ENCODE results near the gene PRRC2A.
"Not testable (repeated sequence)": the region's sequence is repeated elsewhere in the genome, so short reads cannot be mapped to it uniquely, and the experiment has no call there.

PRRC2A gene

GRCh38 chr6:31587791-31588777 is 32.4 kb upstream of the PRRC2A start:
- H3K36me3 ChIP-seq (replicated peaks; ENCODE audit: insufficient read depth, low read length) = no peaks in the 10 kb centered on the region
- H4K20me1 ChIP-seq (ENCODE audit: insufficient read depth, low read length) = no peaks in the 10 kb centered on the region
- no peak for DNase-seq
- no peaks in the 10 kb centered on the region for H3K9me2 ChIP-seq (replicated peaks; ENCODE audit: insufficient read depth, low read length)
- H3K27ac ChIP-seq (ENCODE audit: low read length) = no peak overlapping the region
- peaks cover 47% of the 10 kb centered on the region for H3K27me3 ChIP-seq (replicated peaks; ENCODE audit: insufficient read depth, low read length)
- no peak overlapping the region for H3K9ac ChIP-seq (ENCODE audit: low read length)
- H3K4me1 ChIP-seq (ENCODE audit: low read length) = no peaks in the 10 kb centered on the region
- TF ChIP-seq EZH2 (optimal IDR thresholded peaks at IDR 0.05; ENCODE audit: low read depth, low read length) (no peak), CTCF (IDR thresholded peaks at IDR 0.05; ENCODE audit: low read length) (no peak), EZH2phosphoT487 (IDR thresholded peaks at IDR 0.05; ENCODE audit: low read length) (no peak)
- peak overlapping the region; percentile 67; the same call in 1 of the 2 replicates for H3K4me2 ChIP-seq (ENCODE audit: low read depth, low read length)
- no peak overlapping the region for H3K4me3 ChIP-seq (ENCODE audit: low read length)
- no peak overlapping the region for H2AFZ ChIP-seq (ENCODE audit: low read length)
- H3F3A ChIP-seq (ENCODE audit: insufficient read depth, low read length) = no peaks in the 10 kb centered on the region
- H3K9me3 ChIP-seq (replicated peaks; ENCODE audit: insufficient read depth, low read length) = no peaks in the 10 kb centered on the region
- no peaks in the 10 kb centered on the region for H3K79me2 ChIP-seq (ENCODE audit: low read length)

GRCh38 chr6:31588871-31589650 is 31.5 kb upstream of the PRRC2A start:
- no peak overlapping the region for H3K4me2 ChIP-seq (ENCODE audit: low read depth, low read length)
- H3K27ac ChIP-seq (ENCODE audit: low read length) = no peak overlapping the region
- H3K27me3 ChIP-seq (replicated peaks; ENCODE audit: insufficient read depth, low read length) = peaks cover 47% of the 10 kb centered on the region
- no peaks in the 10 kb centered on the region for H3K9me3 ChIP-seq (replicated peaks; ENCODE audit: insufficient read depth, low read length)
- H2AFZ ChIP-seq (ENCODE audit: low read length) = no peak overlapping the region
- no peaks in the 10 kb centered on the region for H3K9me2 ChIP-seq (replicated peaks; ENCODE audit: insufficient read depth, low read length)
- H3K4me3 ChIP-seq (ENCODE audit: low read length) = no peak overlapping the region
- TF ChIP-seq EZH2 (optimal IDR thresholded peaks at IDR 0.05; ENCODE audit: low read depth, low read length) (no peak), EZH2phosphoT487 (IDR thresholded peaks at IDR 0.05; ENCODE audit: low read length) (no peak)
- H3K4me1 ChIP-seq (ENCODE audit: low read length) = no peaks in the 10 kb centered on the region
- H4K20me1 ChIP-seq (ENCODE audit: insufficient read depth, low read length) = no peaks in the 10 kb centered on the region
- no peaks in the 10 kb centered on the region for H3K36me3 ChIP-seq (replicated peaks; ENCODE audit: insufficient read depth, low read length)
- no peak overlapping the region for H3K9ac ChIP-seq (ENCODE audit: low read length)
- H3K79me2 ChIP-seq (ENCODE audit: low read length) = no peaks in the 10 kb centered on the region
- no peak for DNase-seq
- no peaks in the 10 kb centered on the region for H3F3A ChIP-seq (ENCODE audit: insufficient read depth, low read length)

GRCh38 chr6:31590691-31591090 is 29.8 kb upstream of the PRRC2A start:
- not testable (repeated sequence) for H3K36me3 ChIP-seq (replicated peaks; ENCODE audit: insufficient read depth, low read length); H2AFZ ChIP-seq (ENCODE audit: low read length); H3F3A ChIP-seq (ENCODE audit: insufficient read depth, low read length); DNase-seq; H4K20me1 ChIP-seq (ENCODE audit: insufficient read depth, low read length); H3K9me2 ChIP-seq (replicated peaks; ENCODE audit: insufficient read depth, low read length); H3K9me3 ChIP-seq (replicated peaks; ENCODE audit: insufficient read depth, low read length); H3K27ac ChIP-seq (ENCODE audit: low read length); H3K4me2 ChIP-seq (ENCODE audit: low read depth, low read length); H3K9ac ChIP-seq (ENCODE audit: low read length); H3K4me3 ChIP-seq (ENCODE audit: low read length); H3K79me2 ChIP-seq (ENCODE audit: low read length); H3K4me1 ChIP-seq (ENCODE audit: low read length)
- peaks cover 45% of the 10 kb centered on the region for H3K27me3 ChIP-seq (replicated peaks; ENCODE audit: insufficient read depth, low read length)

- DNase-seq = no peak
- no peak overlapping the region for H3K4me2 ChIP-seq (ENCODE audit: low read depth, low read length)
- no peaks in the 10 kb centered on the region for H3F3A ChIP-seq (ENCODE audit: insufficient read depth, low read length)
- H3K4me3 ChIP-seq (ENCODE audit: low read length) = no peak overlapping the region
- no peaks in the 10 kb centered on the region for H3K79me2 ChIP-seq (ENCODE audit: low read length)
- no peak overlapping the region for H3K9ac ChIP-seq (ENCODE audit: low read length)
- H3K27ac ChIP-seq (ENCODE audit: low read length) = no peak overlapping the region
- H3K4me1 ChIP-seq (ENCODE audit: low read length) = no peaks in the 10 kb centered on the region
- H4K20me1 ChIP-seq (ENCODE audit: insufficient read depth, low read length) = no peaks in the 10 kb centered on the region
- no peaks in the 10 kb centered on the region for H3K36me3 ChIP-seq (replicated peaks; ENCODE audit: insufficient read depth, low read length)
- no peaks in the 10 kb centered on the region for H3K9me3 ChIP-seq (replicated peaks; ENCODE audit: insufficient read depth, low read length)
- H3K27me3 ChIP-seq (replicated peaks; ENCODE audit: insufficient read depth, low read length) = peaks cover 28% of the 10 kb centered on the region
- H2AFZ ChIP-seq (ENCODE audit: low read length) = no peak overlapping the region
- no peaks in the 10 kb centered on the region for H3K9me2 ChIP-seq (replicated peaks; ENCODE audit: insufficient read depth, low read length)
- no peak for TF ChIP-seq EZH2phosphoT487 (IDR thresholded peaks at IDR 0.05; ENCODE audit: low read length)
Observed at GRCh38 chr6:31592396-31592771, 28.1 kb upstream of the PRRC2A start.
